GM23248 (cell line): ENCODE data around the gene STRN4. TPM values are rescaled to one million over a fixed set of nuclear protein-coding genes. Genes with fewer than 3 reads are reported as not detected.
"Not testable (repeated sequence)": the region's sequence is repeated elsewhere in the genome, so short reads cannot be mapped to it uniquely, and the experiment has no call there.

Source experiments
- DNase-seq: peaks from one replicate; pipeline ENCODE4 v3.0.0-alpha.2; 2015
- H2AFZ ChIP-seq: fragments of 200-600 bp; sonication (generic); 2 replicates; pipeline ENCODE4 v1.6.1; 2016; ENCODE audit warnings: antibody characterized with exemption
- H3F3A ChIP-seq: fragments of 200-600 bp; sonication (generic); 2 replicates; pipeline ENCODE4 v1.6.1; 2016; ENCODE audit warnings: mild to moderate bottlenecking, antibody characterized with exemption, mixed run types; ENCODE audit not compliant: insufficient read depth
- H3K27ac ChIP-seq: fragments of 200-600 bp; sonication (generic); 2 replicates; pipeline ENCODE4 v1.5.1; 2016; ENCODE audit warnings: mild to moderate bottlenecking
- H3K27me3 ChIP-seq: fragments of 200-600 bp; sonication (generic); replicated peaks from 2 replicates; pipeline ENCODE4 v1.6.1; 2016; ENCODE audit warnings: mild to moderate bottlenecking; ENCODE audit not compliant: insufficient read depth
- H3K36me3 ChIP-seq: fragments of 200-600 bp; sonication (generic); 2 replicates; pipeline ENCODE4 v1.6.1; 2016; ENCODE audit warnings: low read depth, mild to moderate bottlenecking
- H3K4me1 ChIP-seq: fragments of 200-600 bp; sonication (generic); 2 replicates; pipeline ENCODE4 v1.6.1; 2016; ENCODE audit warnings: mild to moderate bottlenecking; ENCODE audit not compliant: insufficient read depth
- H3K4me2 ChIP-seq: fragments of 200-600 bp; sonication (generic); one replicate; pipeline ENCODE4 v1.6.1; 2016; ENCODE audit warnings: mild to moderate bottlenecking; ENCODE audit not compliant: unreplicated experiment
- H3K4me3 ChIP-seq: fragments of 200-600 bp; sonication (generic); 2 replicates; pipeline ENCODE4 v1.5.1; 2016; ENCODE audit warnings: mild to moderate bottlenecking
- H3K79me2 ChIP-seq: fragments of 200-600 bp; sonication (generic); 2 replicates; pipeline ENCODE4 v1.6.1; 2016; ENCODE audit warnings: mild to moderate bottlenecking; ENCODE audit not compliant: insufficient read depth
- H3K9ac ChIP-seq: fragments of 200-600 bp; sonication (generic); 2 replicates; pipeline ENCODE4 v1.6.1; 2016; ENCODE audit warnings: mild to moderate bottlenecking
- H3K9me2 ChIP-seq: fragments of 200-600 bp; sonication (generic); 2 replicates; pipeline ENCODE4 v1.6.1; 2016; ENCODE audit warnings: mixed run types, mild to moderate bottlenecking, moderate library complexity; ENCODE audit not compliant: insufficient read depth
- H3K9me3 ChIP-seq: fragments of 200-600 bp; sonication (generic); one replicate; pipeline ENCODE4 v1.6.1; 2017; ENCODE audit warnings: low read depth
- H4K20me1 ChIP-seq: fragments of 200-600 bp; sonication (generic); 2 replicates; pipeline ENCODE4 v1.6.0; 2016; ENCODE audit not compliant: insufficient read depth
- EZH2 ChIP-seq: fragments of 200-600 bp; sonication (generic); IDR thresholded peaks from 2 replicates; pipeline ENCODE4 v1.6.1; 2018; ENCODE audit warnings: antibody characterized with exemption, mild to moderate bottlenecking; ENCODE audit not compliant: insufficient read depth, poor library complexity, severe bottlenecking
- EZH2phosphoT487 ChIP-seq: fragments of 200-600 bp; sonication (generic); IDR thresholded peaks from 2 replicates; pipeline ENCODE4 v1.6.1; 2018; ENCODE audit warnings: antibody characterized with exemption, moderate library complexity, mild to moderate bottlenecking, low read depth; ENCODE audit not compliant: insufficient read depth
- WGBS, 2 experiments: methylation state at CpG; one replicate each; pipeline ENCODE4 v1.1.6; 2015 to 2017; ENCODE audit warnings: low lambda C conversion rate in 2 of 2, low coverage in 1 of 2; ENCODE audit errors: missing lambda C conversion rate in 2 of 2; 5-methylcytosine and 5-hydroxymethylcytosine counted together
- in situ Hi-C: fragments of 300-500 bp; cut with MboI; formaldehyde crosslinking; loops from 2 replicates; pipeline ENCODE4 v1.15.0; 2020
- polyA plus RNA-seq: library from polyadenylated mRNA; unstranded; fragments of >200 nt; fragmentation: Nextera tagmentation; extraction: Ambion mirVana; gene quantifications from 2 replicates; pipeline ENCODE4 v1.2.1, GENCODE V29; 2016
- total RNA-seq: library from RNA; depleted of rRNA; stranded (reverse); fragments of >200 nt; shearing (Covaris generic); gene quantifications from 2 replicates; pipeline ENCODE4 v1.2.3, GENCODE V29; 2014

STRN4 gene
- total and polyA plus RNA-seq, 2 experiments from 2014 or later = 45.9 to 75.7 TPM

- Histone ChIP-seq H3K4me2 (no peak overlapping the region), H3K9ac (no peak overlapping the region), H3K4me1 (no peaks in the 10 kb centered on the region), H3K36me3 (peaks cover 40% of the 10 kb centered on the region), H4K20me1 (no peaks in the 10 kb centered on the region; the same call in 1 of the 2 replicates), H3K27ac (no peak overlapping the region), H3K27me3 (no peaks in the 10 kb centered on the region), H3K79me2 (peaks cover 17% of the 10 kb centered on the region), H3K4me3 (no peak overlapping the region), H2AFZ (no peak overlapping the region), H3K9me3 (no peaks in the 10 kb centered on the region), H3K9me2 (no peaks in the 10 kb centered on the region), H3F3A (peaks cover 60% of the 10 kb centered on the region)
- in situ Hi-C loops = no loop called here
- DNase-seq = no peak
- WGBS, 2 experiments = 78% methylated on average over 7 of the region's 7 CpGs
- TF ChIP-seq EZH2 = no peak
- no peak for TF ChIP-seq EZH2phosphoT487
These were observed 26.8 kb upstream of the STRN4 start for GRCh38 chr19:46773018-46773399.

GRCh38 chr19:46772170-46773017 is 26.1 kb upstream of the STRN4 start:
- Histone ChIP-seq H3F3A (peaks cover 56% of the 10 kb centered on the region), H3K4me2 (no peak overlapping the region), H3K4me1 (no peaks in the 10 kb centered on the region), H3K9me2 (no peaks in the 10 kb centered on the region), H3K36me3 (peaks cover 36% of the 10 kb centered on the region), H3K4me3 (no peak overlapping the region), H3K27ac (0 out of 2 replicates have a peak overlapping the region, but pooled peaks have one; percentile 12), H3K27me3 (no peaks in the 10 kb centered on the region), H3K9me3 (no peaks in the 10 kb centered on the region), H4K20me1 (no peaks in the 10 kb centered on the region; the same call in 1 of the 2 replicates), H3K79me2 (0 out of 2 replicates have a peak, but pooled peaks cover 13% of the 10 kb centered on the region), H2AFZ (no peak overlapping the region), H3K9ac (no peak overlapping the region)
- no peak for TF ChIP-seq EZH2phosphoT487
- no peak for TF ChIP-seq EZH2
- in situ Hi-C loops = no loop called here
- DNase-seq = peak; percentile 42
- WGBS, 2 experiments = 68 to 70% methylated on average over 12 of the region's 12 CpGs

GRCh38 chr19:46768746-46769145 is 22.5 kb upstream of the STRN4 start:
- H3K4me1 ChIP-seq, H3K36me3 ChIP-seq, in situ Hi-C loops, H3K4me3 ChIP-seq, DNase-seq, H3K9me2 ChIP-seq, H3K4me2 ChIP-seq, H3K27ac ChIP-seq, H4K20me1 ChIP-seq, H2AFZ ChIP-seq, H3K9ac ChIP-seq, H3K9me3 ChIP-seq, H3K79me2 ChIP-seq, H3K27me3 ChIP-seq: not testable (repeated sequence)
- 42 to 53% methylated on average over 4 of the region's 4 CpGs for WGBS, 2 experiments
- peaks cover 35% of the 10 kb centered on the region for H3F3A ChIP-seq

GRCh38 chr19:46766569-46767317 is 20.5 kb upstream of the STRN4 start:
- in situ Hi-C loops = no loop called here
- Histone ChIP-seq H3K79me2 (no peaks in the 10 kb centered on the region), H3K4me3 (no peak overlapping the region), H3K4me1 (no peaks in the 10 kb centered on the region), H3K9me2 (no peaks in the 10 kb centered on the region), H3K9me3 (no peaks in the 10 kb centered on the region), H3K27me3 (no peaks in the 10 kb centered on the region), H3F3A (peaks cover 17% of the 10 kb centered on the region), H4K20me1 (no peaks in the 10 kb centered on the region), H2AFZ (no peak overlapping the region), H3K4me2 (no peak overlapping the region), H3K9ac (no peak overlapping the region), H3K27ac (no peak overlapping the region), H3K36me3 (no peaks in the 10 kb centered on the region; the same call in 1 of the 2 replicates)
- DNase-seq = peak; percentile 38
- TF ChIP-seq EZH2 (no peak), EZH2phosphoT487 (no peak)
- WGBS, 2 experiments = 69 to 74% methylated on average over 18 of the region's 18 CpGs
